ENCODE data around the gene CACNA2D3.

CACNA2D3 gene

DNA sequence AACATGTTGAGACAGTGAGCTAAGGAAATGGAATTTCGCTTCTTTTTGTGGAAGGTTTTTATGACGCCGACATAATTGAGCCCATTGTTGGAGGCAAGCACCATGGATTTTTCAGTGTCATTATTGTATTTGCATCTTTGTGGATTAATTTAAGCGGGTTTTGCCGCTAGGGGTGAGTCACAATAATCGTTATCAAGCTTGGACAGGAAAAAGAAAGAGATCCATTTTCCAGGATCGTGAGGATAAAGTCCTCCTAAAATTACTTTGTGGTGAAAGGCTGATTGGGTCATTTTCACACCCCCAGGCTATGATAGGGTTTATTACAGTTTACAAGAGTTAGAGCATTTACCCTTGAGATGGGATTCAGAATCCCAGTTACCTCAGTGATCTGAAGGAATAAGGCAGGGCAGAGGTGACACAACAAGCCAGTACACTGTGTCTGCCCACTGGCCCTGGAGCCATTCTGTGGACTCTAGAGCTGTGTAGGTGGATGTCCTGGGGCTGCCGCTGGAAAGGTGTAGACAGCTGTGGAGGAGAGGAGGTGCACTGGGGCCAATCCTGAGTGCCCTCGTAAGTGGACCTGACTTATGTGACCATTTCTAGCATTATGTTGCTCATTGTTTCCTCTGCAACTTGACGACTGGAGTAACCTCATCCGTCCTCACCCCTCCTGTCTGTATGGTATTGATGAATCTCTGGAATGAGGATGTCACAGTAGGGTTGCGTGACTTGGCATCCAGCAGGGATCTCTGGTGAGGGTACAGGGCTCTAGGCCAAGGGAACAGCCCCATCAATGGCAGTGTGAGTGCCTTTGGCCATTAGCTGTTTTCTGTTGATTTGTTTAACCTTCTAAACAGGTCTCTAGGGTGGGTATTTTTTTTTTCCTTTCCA, 435.4 kb downstream of the CACNA2D3 start:
- no peak for TF ChIP-seq CTCF (IDR thresholded peaks at IDR 0.05; ENCODE audit: extremely low read depth, missing control alignments)
- no peak for DNase-seq (ENCODE audit: low spot score)

DNA sequence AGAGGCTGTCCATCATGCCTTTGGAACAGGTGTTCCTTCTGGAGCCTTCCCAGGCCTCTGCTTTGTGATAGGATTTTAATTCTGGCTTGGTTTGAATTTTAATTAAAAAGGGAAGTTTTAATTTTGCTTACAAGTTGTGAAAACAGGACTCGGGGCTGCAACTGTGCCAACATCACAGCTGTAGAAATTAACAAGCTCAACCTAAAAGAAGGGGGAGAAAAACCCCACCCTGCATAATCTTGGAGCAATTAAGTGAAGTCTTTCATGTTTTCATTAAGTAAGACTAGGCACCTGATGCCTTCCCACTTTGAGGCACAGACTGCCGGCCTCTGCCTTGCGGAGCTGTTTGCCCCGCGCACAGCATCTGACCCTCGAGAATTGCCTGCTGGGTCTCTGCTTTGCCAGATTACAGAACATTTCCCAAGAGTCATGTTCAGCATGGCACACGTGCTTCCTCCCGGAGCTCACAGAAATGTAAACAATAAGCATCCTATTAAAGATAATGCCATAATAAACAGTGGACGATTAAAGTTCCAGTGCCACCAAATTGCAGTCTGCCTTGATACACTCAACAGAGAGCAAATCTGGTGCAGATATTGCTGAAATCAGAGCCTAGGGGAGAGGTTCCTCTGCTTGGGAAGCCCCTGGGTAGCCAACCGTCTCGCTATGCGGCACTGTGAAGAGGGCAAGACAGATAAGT, 441.3 kb downstream of the CACNA2D3 start:
- no peak for DNase-seq (ENCODE audit: low spot score)
- TF ChIP-seq CTCF (IDR thresholded peaks at IDR 0.05; ENCODE audit: extremely low read depth, missing control alignments): no peak

DNA sequence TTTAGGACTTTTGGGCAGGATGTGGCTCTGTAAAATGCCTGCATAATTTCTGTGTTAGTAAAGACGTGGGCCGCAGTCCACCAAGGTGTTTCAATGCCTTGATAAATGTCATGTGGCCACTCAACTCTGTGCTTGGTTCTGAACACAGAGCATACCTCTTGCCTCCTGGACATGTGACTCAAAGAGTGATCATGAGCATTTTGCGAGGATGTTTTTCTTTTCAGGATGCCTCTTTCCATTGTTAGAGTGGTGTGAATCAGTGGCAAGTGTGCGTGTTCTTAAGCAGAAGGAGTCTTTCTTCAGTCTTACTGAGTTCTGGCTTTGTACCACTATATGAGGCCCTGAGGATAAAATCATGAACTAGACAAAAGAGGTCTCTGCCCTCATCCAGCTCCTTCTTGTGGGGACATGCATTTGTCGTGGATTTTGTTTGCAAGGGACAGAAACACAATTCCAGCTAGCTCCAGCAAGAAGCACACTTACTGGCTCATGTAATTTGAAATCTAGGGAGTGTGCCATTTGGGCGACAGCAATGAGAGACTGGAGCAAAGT, 442.1 kb downstream of the CACNA2D3 start:
- TF ChIP-seq CTCF (IDR thresholded peaks at IDR 0.05; ENCODE audit: extremely low read depth, missing control alignments): no peak
- DNase-seq (ENCODE audit: low spot score): no peak

GRCh38 chr3:54565956-54566355, 443.6 kb downstream of the CACNA2D3 start:
- no peak for TF ChIP-seq CTCF (IDR thresholded peaks at IDR 0.05; ENCODE audit: extremely low read depth, missing control alignments)
- no peak for DNase-seq (ENCODE audit: low spot score)

- TF ChIP-seq CTCF (IDR thresholded peaks at IDR 0.05; ENCODE audit: extremely low read depth, missing control alignments): no peak
- no peak for DNase-seq (ENCODE audit: low spot score)
These were observed 445.6 kb downstream of the CACNA2D3 start for GRCh38 chr3:54567949-54568348.

DNA sequence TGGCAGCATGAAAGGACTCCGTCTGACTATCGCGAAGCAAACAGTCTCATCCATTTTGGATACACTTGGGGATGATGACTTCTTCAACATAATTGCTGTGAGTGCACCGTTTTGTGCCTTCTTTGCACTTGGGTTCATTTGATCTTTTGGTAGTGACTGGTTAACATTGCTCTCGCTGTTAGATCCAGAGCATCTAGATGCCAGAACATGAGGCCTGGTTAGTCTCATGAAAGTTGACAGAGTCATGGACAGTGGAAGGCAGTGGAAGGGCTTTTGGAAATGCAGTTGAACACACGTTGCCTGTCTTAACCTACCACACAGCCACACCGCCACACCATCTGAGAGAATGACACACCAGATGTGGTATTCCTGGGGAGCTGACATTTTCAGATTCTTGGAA, 447.7 kb downstream of the CACNA2D3 start:
- TF ChIP-seq CTCF (IDR thresholded peaks at IDR 0.05; ENCODE audit: extremely low read depth, missing control alignments): no peak
- no peak for DNase-seq (ENCODE audit: low spot score)
